ENCODE results near the gene SDK2. TPM values are rescaled to one million over a fixed set of nuclear protein-coding genes. Genes with fewer than 3 reads are reported as not detected.

Gene SDK2
- total and polyA plus RNA-seq, 2 of the 4 experiments (the other 2 are of a cell fraction): under 0.01 to 0.03 TPM

DNA sequence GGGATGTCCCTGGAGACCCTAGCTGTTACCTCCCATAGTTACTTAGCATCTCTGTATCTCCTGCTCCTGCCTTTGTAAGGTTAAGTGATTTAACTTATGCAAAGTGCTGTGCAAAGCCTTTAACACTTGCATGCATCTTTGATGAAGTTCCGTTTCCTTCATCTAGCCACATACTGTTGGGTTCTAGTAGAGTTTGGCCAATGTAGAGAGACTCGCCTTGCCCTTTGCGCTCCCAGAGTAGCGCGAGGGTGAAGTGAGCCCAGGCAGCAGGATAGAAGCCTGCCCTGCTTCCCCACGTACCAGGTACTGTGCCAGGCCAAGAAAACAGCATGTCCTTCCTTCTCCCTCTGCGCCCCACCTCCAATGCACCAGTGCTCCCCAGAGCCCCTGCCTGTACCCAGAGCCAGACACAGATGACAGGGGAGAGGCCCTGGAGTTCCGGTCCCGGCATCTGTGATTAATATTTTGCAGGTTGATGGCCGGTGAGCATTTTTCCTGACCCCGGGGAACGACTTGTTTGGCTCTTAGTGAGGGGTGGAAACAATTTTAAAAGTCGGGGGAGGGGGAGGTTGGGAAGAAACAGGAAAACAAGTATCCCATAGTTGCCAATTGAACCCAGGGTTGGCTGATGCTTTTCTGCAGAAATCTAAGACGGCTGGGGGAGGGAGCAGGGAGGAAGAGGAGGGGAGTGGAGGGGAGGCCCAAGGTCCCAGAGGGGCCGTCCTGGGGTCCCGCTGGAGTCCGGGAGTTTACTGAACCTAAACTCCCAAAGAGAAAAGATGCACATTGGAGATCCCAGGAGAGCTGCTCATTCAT is 319.3 kb downstream of the SDK2 start:
- peaks cover 17% of the 10 kb centered on the region for H3K4me1 ChIP-seq (ENCODE audit: control insufficient read depth, insufficient read depth, low read length)
- in situ Hi-C loops (cut with MboI; ENCODE audit: low sequenced_read_pairs): no loop called here
- POLR2A ChIA-PET (ENCODE audit: unreplicated experiment): no interaction called here
- no peak overlapping the region for H2BK120ac ChIP-seq (ENCODE audit: low read depth, low read length)
- no peak overlapping the region for H3K27ac ChIP-seq (ENCODE audit: insufficient read depth, low read length)
- H3K18ac ChIP-seq (ENCODE audit: low read depth, low read length): no peak overlapping the region
- no peak overlapping the region for H3K4me3 ChIP-seq (ENCODE audit: insufficient read depth, low read depth, low read length)
- 39% methylated on average over 6 of the region's 17 CpGs; no CpG with 5 or more reads in 1 of the 2 experiments for WGBS, 2 experiments (ENCODE audit: extremely low coverage in 2 of 2, insufficient read length in 1 of 2)
- H3K4me2 ChIP-seq (ENCODE audit: low read depth, low read length): no peak overlapping the region
- CTCF ChIA-PET: no interaction called here
- TF ChIP-seq MXI1 (IDR thresholded peaks at IDR 0.05; ENCODE audit: borderline replicate concordance, low read depth, low read length): no peak
- no peak for TF ChIP-seq MAFK (IDR thresholded peaks at IDR 0.05; ENCODE audit: low read depth, low read length)
- no peak for TF ChIP-seq RCOR1 (IDR thresholded peaks at IDR 0.05; ENCODE audit: insufficient replicate concordance, low read length)
- no peak for TF ChIP-seq RAD21 (IDR thresholded peaks at IDR 0.05; ENCODE audit: low read length)
- TF ChIP-seq CEBPB (IDR thresholded peaks at IDR 0.05; ENCODE audit: low read depth, low read length): no peak
- TF ChIP-seq SMC3 (IDR thresholded peaks at IDR 0.05; ENCODE audit: low read depth, low read length): no peak
- TF ChIP-seq POLR2A (IDR thresholded peaks at IDR 0.05; ENCODE audit: low read depth, low read length): no peak
- no peak for TF ChIP-seq RFX5 (IDR thresholded peaks at IDR 0.05; ENCODE audit: low read depth, low read length)
- TF ChIP-seq MAZ (IDR thresholded peaks at IDR 0.05; ENCODE audit: borderline replicate concordance, low read depth, low read length): no peak
- TF ChIP-seq BHLHE40 (IDR thresholded peaks at IDR 0.05; ENCODE audit: low read depth, low read length): no peak
- ATAC-seq (ENCODE audit: low read depth) (no peak), DNase-seq (no peak)
- H4K91ac ChIP-seq (ENCODE audit: insufficient read depth, low read depth, low read length): no peak overlapping the region
- H3K56ac ChIP-seq (ENCODE audit: extremely low read depth, insufficient read depth, low read length): no peak overlapping the region
- peaks cover 9% of the 10 kb centered on the region for H3K9me1 ChIP-seq (ENCODE audit: insufficient read depth, low read length)
- dilution Hi-C loops (cut with HindIII; ENCODE audit: low sequenced_read_pairs, unreplicated experiment): no loop called here
- no peaks in the 10 kb centered on the region for H3K36me3 ChIP-seq (ENCODE audit: control insufficient read depth, insufficient read depth, low read length)
- H3K9me3 ChIP-seq (ENCODE audit: control insufficient read depth, insufficient read depth, low read length): no peaks in the 10 kb centered on the region
- intact Hi-C loops (cut with micrococcal nuclease): no loop called here
- no peak overlapping the region for H3K23ac ChIP-seq (ENCODE audit: low read depth, low read length)
- BruUV-seq (replicated peaks): no TSS peak
- H2AK5ac ChIP-seq (ENCODE audit: low read depth, low read length): no peak overlapping the region
- H3K9ac ChIP-seq (ENCODE audit: low read depth, low read length): no peak overlapping the region
- H2BK5ac ChIP-seq (ENCODE audit: low read depth, low read length, poor library complexity, severe bottlenecking): no peak overlapping the region
- H3K27me3 ChIP-seq (ENCODE audit: control insufficient read depth, insufficient read depth, low read length): no peaks in the 10 kb centered on the region
- H2AFZ ChIP-seq (replicated peaks; ENCODE audit: low read length, poor library complexity): peak overlapping the region; percentile 65
- H2AK9ac ChIP-seq (replicated peaks; ENCODE audit: low read depth, low read length, poor library complexity): no peak overlapping the region
- no peaks in the 10 kb centered on the region for H4K20me1 ChIP-seq (ENCODE audit: insufficient read depth, low read length)
- H2BK20ac ChIP-seq (ENCODE audit: low read depth, low read length): no peak overlapping the region
- no peak overlapping the region; a peak in 1 of 4 replicates for H4K8ac ChIP-seq (ENCODE audit: low read depth in 2 of 2, low read length in 2 of 2)
- peak overlapping the region; percentile 42; the same call in 1 of the 2 replicates for H3K14ac ChIP-seq (replicated peaks; ENCODE audit: low read depth, low read length)
- H3K79me1 ChIP-seq (ENCODE audit: low read depth in 1 of 2, low read length in 2 of 2): no peaks in the 10 kb centered on the region
- H2BK15ac ChIP-seq (ENCODE audit: low read depth, low read length): no peak overlapping the region
- H4K5ac ChIP-seq (ENCODE audit: low read depth, low read length): 0 out of 2 replicates have a peak overlapping the region, but pooled peaks have one; percentile 91
- H3K4ac ChIP-seq (ENCODE audit: low read depth, low read length): no peak overlapping the region
